ENCODE results near the gene BCL2L14. TPM values are rescaled to one million over a fixed set of nuclear protein-coding genes. Genes with fewer than 3 reads are reported as not detected.

Gene BCL2L14
- total RNA-seq, 1 donor from 2014 or later = not detected

DNA sequence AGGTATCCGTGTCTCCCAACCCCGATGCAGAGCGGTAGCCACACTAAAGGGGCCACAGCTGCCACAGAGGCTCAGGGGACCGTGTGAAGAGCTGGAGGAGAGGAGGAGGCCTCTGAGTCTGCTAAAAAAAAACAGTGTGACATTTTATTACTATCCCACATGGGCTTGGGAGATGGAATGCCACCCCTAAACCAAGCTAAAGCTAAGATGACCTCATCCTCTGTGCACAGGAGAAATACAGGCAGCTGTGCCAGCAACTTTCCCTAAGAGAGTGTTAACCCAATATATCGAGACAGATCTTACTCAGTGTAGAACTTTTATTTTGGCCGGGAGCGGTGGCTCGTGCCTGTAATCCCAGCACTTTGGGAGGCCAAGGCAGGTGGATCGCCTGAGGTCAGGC lies 18.0 kb downstream of the BCL2L14 start:
- no peaks in the 10 kb centered on the region for H3K27me3 Mint-ChIP-seq (ENCODE audit: unreplicated experiment)
- DNase-seq = no peak

DNA sequence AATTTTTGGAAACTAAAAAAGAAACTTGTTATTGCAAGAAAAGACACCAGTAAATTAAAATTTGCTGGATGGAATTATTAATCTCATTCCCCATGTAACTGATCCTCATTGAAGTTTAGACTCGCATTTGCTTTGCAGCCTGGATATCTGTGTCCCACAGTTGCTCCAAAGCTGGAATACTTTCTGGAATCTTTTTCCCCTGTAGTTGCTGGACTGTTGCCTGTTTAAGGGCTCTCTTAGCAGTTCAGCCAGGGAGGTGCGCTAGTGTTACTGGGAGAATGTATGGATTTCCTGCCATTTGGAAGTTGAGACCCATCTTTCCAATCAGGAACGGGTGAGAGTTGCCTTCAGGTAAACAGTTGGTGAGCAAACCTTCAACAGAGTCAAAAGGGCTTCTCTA lies 20.3 kb downstream of the BCL2L14 start:
- Mint-ChIP-seq H3K4me3 (ENCODE audit: unreplicated experiment) (no peak overlapping the region), H3K4me1 (ENCODE audit: low read depth, unreplicated experiment) (peaks cover 2% of the 10 kb centered on the region), H3K27ac (ENCODE audit: unreplicated experiment) (no peak overlapping the region), H3K27me3 (ENCODE audit: unreplicated experiment) (no peaks in the 10 kb centered on the region), H3K36me3 (ENCODE audit: unreplicated experiment) (no peaks in the 10 kb centered on the region), H3K9me3 (ENCODE audit: unreplicated experiment) (no peaks in the 10 kb centered on the region)
- no peak for DNase-seq
- TF ChIP-seq, protein P1, sequence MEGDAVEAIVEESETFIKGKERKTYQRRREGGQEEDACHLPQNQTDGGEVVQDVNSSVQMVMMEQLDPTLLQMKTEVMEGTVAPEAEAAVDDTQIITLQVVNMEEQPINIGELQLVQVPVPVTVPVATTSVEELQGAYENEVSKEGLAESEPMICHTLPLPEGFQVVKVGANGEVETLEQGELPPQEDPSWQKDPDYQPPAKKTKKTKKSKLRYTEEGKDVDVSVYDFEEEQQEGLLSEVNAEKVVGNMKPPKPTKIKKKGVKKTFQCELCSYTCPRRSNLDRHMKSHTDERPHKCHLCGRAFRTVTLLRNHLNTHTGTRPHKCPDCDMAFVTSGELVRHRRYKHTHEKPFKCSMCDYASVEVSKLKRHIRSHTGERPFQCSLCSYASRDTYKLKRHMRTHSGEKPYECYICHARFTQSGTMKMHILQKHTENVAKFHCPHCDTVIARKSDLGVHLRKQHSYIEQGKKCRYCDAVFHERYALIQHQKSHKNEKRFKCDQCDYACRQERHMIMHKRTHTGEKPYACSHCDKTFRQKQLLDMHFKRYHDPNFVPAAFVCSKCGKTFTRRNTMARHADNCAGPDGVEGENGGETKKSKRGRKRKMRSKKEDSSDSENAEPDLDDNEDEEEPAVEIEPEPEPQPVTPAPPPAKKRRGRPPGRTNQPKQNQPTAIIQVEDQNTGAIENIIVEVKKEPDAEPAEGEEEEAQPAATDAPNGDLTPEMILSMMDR (IDR thresholded peaks at IDR 0.05; ENCODE audit: partially characterized antibody, unreplicated experiment) = no peak

More for the DNA sequence above, 18.0 kb downstream of the BCL2L14 start:
- TF ChIP-seq, protein P1 (IDR thresholded peaks at IDR 0.05; ENCODE audit: partially characterized antibody, unreplicated experiment) = no peak
- H3K4me1 Mint-ChIP-seq (ENCODE audit: low read depth, unreplicated experiment) = peaks cover 2% of the 10 kb centered on the region
- H3K27ac Mint-ChIP-seq (ENCODE audit: unreplicated experiment) = no peak overlapping the region
- no peaks in the 10 kb centered on the region for H3K9me3 Mint-ChIP-seq (ENCODE audit: unreplicated experiment)
- H3K4me3 Mint-ChIP-seq (ENCODE audit: unreplicated experiment) = no peak overlapping the region
- H3K36me3 Mint-ChIP-seq (ENCODE audit: unreplicated experiment) = no peaks in the 10 kb centered on the region

DNA sequence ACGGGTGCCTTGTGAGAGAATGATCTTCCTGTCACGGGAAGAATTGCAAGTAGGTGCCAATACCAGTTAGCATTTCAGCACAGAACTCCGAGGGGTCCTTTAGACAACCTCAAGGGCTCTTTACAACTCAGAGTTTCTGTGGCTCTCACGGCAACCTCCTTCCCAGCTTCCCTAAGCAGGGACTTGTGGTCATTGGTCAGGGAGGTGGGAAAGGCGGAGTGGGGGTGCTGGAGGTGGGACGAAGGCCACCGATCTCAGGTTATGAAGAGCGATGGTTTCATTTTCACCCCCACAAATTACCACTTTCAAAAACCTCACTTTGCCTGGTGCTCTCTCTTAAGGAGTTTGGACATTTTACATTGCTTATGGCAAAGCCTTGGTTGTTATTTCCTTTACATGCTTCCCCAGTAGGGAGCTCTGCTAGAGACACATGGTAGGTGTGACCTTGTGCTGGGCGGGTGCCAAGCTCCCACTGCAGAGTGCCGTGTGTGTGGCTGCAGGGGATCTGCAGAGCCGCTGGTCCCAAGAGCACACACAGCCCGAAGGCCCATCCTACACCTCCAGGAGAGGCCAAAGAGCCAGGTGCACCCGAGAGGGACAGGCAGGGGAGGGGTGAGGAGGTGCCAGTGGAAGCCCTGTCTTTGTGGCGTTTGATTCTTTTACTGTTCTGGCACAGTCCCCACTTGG lies 21.4 kb downstream of the BCL2L14 start:
- TF ChIP-seq, protein P1 (IDR thresholded peaks at IDR 0.05; ENCODE audit: partially characterized antibody, unreplicated experiment) = no peak
- no peak overlapping the region for H3K27ac Mint-ChIP-seq (ENCODE audit: unreplicated experiment)
- no peak overlapping the region for H3K4me3 Mint-ChIP-seq (ENCODE audit: unreplicated experiment)
- no peaks in the 10 kb centered on the region for H3K27me3 Mint-ChIP-seq (ENCODE audit: unreplicated experiment)
- no peak for DNase-seq
- H3K9me3 Mint-ChIP-seq (ENCODE audit: unreplicated experiment) = no peaks in the 10 kb centered on the region
- peaks cover 2% of the 10 kb centered on the region for H3K4me1 Mint-ChIP-seq (ENCODE audit: low read depth, unreplicated experiment)
- H3K36me3 Mint-ChIP-seq (ENCODE audit: unreplicated experiment) = no peaks in the 10 kb centered on the region

DNA sequence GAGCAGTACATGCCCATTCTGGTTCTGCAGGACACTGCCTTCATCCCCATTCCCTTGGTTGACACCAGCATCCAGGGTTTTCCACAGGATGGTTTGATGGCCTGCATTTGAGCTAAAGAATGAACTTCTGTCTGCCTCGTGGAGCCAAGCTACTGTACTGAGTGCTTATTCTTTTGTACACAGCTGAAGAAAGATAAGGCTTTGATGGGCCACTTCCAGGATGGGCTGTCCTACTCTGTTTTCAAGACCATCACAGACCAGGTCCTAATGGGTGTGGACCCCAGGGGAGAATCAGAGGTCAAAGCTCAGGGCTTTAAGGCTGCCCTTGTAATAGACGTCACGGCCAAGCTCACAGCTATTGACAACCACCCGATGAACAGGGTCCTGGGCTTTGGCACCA lies 23.7 kb downstream of the BCL2L14 start:
- no peaks in the 10 kb centered on the region for H3K27me3 Mint-ChIP-seq (ENCODE audit: unreplicated experiment)
- no peaks in the 10 kb centered on the region for H3K36me3 Mint-ChIP-seq (ENCODE audit: unreplicated experiment)
- H3K9me3 Mint-ChIP-seq (ENCODE audit: unreplicated experiment) = no peaks in the 10 kb centered on the region
- H3K4me3 Mint-ChIP-seq (ENCODE audit: unreplicated experiment) = no peak overlapping the region
- TF ChIP-seq, protein P1 (IDR thresholded peaks at IDR 0.05; ENCODE audit: partially characterized antibody, unreplicated experiment) = no peak
- peaks cover 10% of the 10 kb centered on the region for H3K4me1 Mint-ChIP-seq (ENCODE audit: low read depth, unreplicated experiment)
- no peak for DNase-seq
- H3K27ac Mint-ChIP-seq (ENCODE audit: unreplicated experiment) = no peak overlapping the region

DNA sequence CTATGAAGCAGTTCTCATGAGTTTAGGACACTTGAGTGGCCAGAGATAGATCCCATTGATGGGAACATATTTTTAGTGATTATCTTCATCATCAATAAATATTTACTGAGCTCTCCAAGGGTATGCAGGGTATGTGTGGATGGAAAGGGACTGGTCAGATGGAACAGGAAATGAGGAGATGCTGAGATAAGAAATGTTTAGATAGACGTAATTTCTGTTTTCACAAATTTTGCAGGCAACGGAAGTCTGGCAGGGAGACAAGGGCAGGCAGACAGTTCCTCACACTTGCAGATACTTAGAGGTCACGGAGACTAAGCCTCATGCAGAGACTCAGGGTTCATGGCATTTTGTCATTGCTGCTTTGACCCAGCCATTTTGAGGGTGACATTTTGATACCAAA lies 24.3 kb downstream of the BCL2L14 start:
- peaks cover 10% of the 10 kb centered on the region for H3K4me1 Mint-ChIP-seq (ENCODE audit: low read depth, unreplicated experiment)
- no peaks in the 10 kb centered on the region for H3K36me3 Mint-ChIP-seq (ENCODE audit: unreplicated experiment)
- no peak for DNase-seq
- no peak overlapping the region for H3K27ac Mint-ChIP-seq (ENCODE audit: unreplicated experiment)
- TF ChIP-seq, protein P1 (IDR thresholded peaks at IDR 0.05; ENCODE audit: partially characterized antibody, unreplicated experiment) = no peak
- no peaks in the 10 kb centered on the region for H3K27me3 Mint-ChIP-seq (ENCODE audit: unreplicated experiment)
- H3K9me3 Mint-ChIP-seq (ENCODE audit: unreplicated experiment) = no peaks in the 10 kb centered on the region
- H3K4me3 Mint-ChIP-seq (ENCODE audit: unreplicated experiment) = no peak overlapping the region
